PFSK-1 (cell line): ENCODE measurements around the gene RABGAP1L.

Experiments
- FOXP2 ChIP-seq: optimal IDR thresholded peaks from 2 replicates; pipeline ENCODE3; 2011; ENCODE audit warnings: borderline replicate concordance, control low read depth, inconsistent platforms; ENCODE audit not compliant: insufficient read depth; ENCODE audit errors: extremely low read length, extremely low read depth
- POLR2AphosphoS5 ChIP-seq: IDR thresholded peaks from 2 replicates; pipeline ENCODE4 v1.6.1; 2012; ENCODE audit warnings: low read depth, mild to moderate bottlenecking, control low read depth, low read length, moderate library complexity
- REST ChIP-seq, 2 experiments: IDR thresholded peaks; 2 replicates each; pipeline versions ENCODE4 v1.6.1 to v1.8.0; 2011 to 2012; ENCODE audit warnings: low read depth in 2 of 2, low read length in 2 of 2, control low read depth in 1 of 2, inconsistent platforms in 1 of 2, mild to moderate bottlenecking in 1 of 2, moderate library complexity in 1 of 2; ENCODE audit not compliant: insufficient read depth in 1 of 2
- SIN3A ChIP-seq: IDR thresholded peaks from 2 replicates; pipeline ENCODE4 v1.6.1; 2012; ENCODE audit warnings: mild to moderate bottlenecking, low read length, moderate library complexity, borderline replicate concordance; ENCODE audit not compliant: insufficient read depth
- TAF1 ChIP-seq: IDR thresholded peaks from 2 replicates; pipeline ENCODE4 v1.6.1; 2012; ENCODE audit warnings: low read length, control low read depth, borderline replicate concordance; ENCODE audit not compliant: insufficient read depth

The RABGAP1L gene

DNA sequence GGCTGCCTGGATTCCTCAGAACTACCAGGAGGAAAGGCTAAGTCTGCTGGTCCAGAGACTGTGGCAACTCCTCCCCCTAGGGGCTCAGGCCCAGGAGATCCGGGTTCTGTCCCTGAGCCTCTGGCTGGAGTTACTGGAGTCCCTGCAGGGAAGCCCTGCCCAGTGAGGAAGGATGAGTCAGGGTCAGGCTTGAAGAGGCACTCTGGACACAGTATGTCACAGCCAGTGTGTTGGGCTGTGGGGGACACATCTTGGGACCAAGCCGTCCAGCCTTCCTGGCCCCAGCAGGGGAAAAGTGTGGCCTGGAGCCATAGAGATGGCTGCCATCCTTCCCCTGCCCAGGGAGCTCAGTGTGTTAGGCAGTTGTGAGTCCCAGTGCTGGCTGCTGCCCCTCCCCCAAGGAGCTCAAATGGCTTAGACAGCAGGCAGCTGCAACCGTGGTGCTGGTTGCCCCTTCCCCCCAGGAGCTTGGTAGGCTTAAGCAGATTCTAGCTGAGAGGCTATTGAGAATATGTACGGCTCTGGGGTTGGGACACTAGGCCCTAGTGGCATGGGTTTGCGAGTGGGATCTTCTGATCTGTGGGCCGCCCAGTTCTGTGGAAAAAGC lies 28.2 kb upstream of the RABGAP1L start:
- TF ChIP-seq FOXP2 = no peak
- no peak for TF ChIP-seq SIN3A
- TF ChIP-seq REST (IDR thresholded peaks at IDR 0.05; ENCODE audit: insufficient read depth in 1 of 2, low read depth in 2 of 2, low read length in 2 of 2) = no peak
- no peak for TF ChIP-seq POLR2AphosphoS5
- no peak for TF ChIP-seq TAF1

DNA sequence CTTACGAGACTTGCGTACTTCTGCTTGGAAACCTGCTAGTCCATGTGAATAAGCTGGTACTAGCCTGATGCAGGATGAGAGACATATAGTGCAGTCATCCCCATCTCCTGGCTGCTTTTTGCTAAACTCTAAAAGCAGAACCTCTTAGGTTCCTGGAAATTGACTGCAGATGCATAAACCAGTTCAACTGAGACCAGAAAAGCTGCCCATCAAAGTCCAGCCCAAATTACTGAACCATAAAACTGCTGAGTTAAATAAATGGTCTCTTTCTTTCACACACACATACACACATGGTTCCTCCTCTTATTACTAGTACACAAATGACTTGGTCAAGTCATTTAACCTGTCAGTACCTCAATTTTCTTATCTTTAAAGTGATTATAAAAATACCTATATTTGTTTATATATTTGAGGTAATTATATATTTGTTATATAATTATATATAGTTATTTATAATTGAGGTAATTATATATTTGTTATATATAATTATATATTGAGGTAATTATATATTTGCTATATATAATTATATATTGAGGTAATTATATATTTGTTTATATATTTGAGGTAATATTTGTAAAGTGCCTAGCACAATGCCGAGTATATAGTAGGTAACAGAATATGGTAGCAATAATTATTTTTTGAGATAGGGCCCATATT lies 25.2 kb upstream of the RABGAP1L start:
- no peak for TF ChIP-seq POLR2AphosphoS5
- TF ChIP-seq SIN3A = no peak
- no peak for TF ChIP-seq TAF1
- TF ChIP-seq REST (IDR thresholded peaks at IDR 0.05; ENCODE audit: insufficient read depth in 1 of 2, low read depth in 2 of 2, low read length in 2 of 2) = no peak
- TF ChIP-seq FOXP2 = no peak

DNA sequence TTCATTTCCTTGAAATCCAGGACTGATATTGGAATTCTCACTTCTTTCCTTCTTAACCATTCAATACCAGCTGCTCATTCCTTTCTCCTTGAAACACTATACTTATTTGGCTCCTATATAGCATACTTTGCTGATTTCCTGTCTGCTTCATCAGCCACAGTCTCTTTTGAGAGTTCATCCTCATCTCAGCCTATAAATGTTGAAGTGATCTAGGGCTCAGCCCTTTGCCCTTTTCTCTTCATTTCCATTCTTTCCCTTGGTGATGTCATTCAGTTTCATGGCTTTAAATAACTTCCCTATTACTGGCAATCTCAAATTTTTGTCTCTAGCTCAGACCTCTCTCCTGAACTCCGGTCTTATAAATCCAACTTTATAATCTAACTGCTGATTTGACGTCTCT lies 24.1 kb upstream of the RABGAP1L start:
- TF ChIP-seq FOXP2 (no peak), REST (IDR thresholded peaks at IDR 0.05; ENCODE audit: insufficient read depth in 1 of 2, low read depth in 2 of 2, low read length in 2 of 2) (no peak)

- TF ChIP-seq FOXP2 (no peak), SIN3A (no peak), TAF1 (no peak), REST (IDR thresholded peaks at IDR 0.05; ENCODE audit: insufficient read depth in 1 of 2, low read depth in 2 of 2, low read length in 2 of 2) (no peak), POLR2AphosphoS5 (no peak)
Measured at GRCh38 chr1:174136714-174137113, 22.6 kb upstream of the RABGAP1L start.

DNA sequence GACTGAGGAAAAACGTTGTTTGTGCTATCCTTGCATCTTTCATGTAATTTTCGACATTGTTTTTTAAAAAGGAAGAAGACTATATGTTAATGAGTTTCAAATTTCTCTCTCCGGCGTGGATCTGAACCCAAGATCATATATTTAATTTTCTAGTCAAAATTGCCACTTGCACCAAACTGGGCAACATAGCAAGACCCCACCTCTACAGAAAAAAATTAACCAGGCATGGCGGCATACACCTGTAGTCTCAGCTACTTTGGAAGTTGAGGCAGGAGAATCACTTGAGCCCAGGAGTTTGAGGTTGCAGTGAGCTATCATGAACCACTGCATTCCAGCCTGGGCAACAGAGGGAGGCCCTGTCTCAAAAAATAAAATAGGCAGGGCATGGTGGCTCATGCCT lies 16.5 kb upstream of the RABGAP1L start:
- TF ChIP-seq TAF1 (no peak), SIN3A (no peak), POLR2AphosphoS5 (no peak), FOXP2 (no peak), REST (IDR thresholded peaks at IDR 0.05; ENCODE audit: insufficient read depth in 1 of 2, low read depth in 2 of 2, low read length in 2 of 2) (no peak)
